Stimulated activated CD8-positive, alpha-beta memory T cell treated with anti-CD3 and anti-CD28 coated beads, Interleukin-15, amount 100 ng/mL, for 48 hours (primary cell): Measurements from ENCODE around the gene BPI.
"Not testable (repeated sequence)": the region's sequence is repeated elsewhere in the genome, so short reads cannot be mapped to it uniquely, and the experiment has no call there.

Experiments used
- DNase-seq, 2 donors: peaks; one replicate each; pipeline ENCODE4 v3.0.0-alpha.2; 2020; ENCODE audit warnings: low read depth in 2 of 2

The BPI gene

GRCh38 chr20:38363004-38363747 is 59.2 kb downstream of the BPI start:
- no peak for DNase-seq

- no peak for DNase-seq
These were observed 65.4 kb downstream of the BPI start for GRCh38 chr20:38369389-38369788.

DNA sequence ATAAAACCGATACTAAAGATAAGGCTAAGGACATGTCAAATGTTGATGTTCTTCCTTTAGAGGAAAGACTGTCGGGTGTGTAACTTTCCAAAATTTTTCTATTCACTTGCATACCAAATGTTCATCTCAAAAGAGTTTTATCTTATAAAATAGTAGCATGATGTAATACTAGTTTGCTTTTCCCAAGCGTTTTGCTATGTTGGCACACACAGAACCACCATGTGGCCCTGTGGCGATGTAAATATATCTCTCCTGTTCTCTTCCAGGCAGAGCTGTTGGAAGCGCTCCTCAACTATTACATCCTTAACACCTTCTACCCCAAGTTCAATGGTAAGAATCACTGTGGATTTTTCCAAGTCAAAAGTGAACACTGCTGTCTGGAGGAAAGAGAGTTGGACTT is 68.8 kb downstream of the BPI start:
- no peak for DNase-seq

- no peak for DNase-seq
These were observed 69.4 kb downstream of the BPI start for GRCh38 chr20:38373231-38373867.

DNA sequence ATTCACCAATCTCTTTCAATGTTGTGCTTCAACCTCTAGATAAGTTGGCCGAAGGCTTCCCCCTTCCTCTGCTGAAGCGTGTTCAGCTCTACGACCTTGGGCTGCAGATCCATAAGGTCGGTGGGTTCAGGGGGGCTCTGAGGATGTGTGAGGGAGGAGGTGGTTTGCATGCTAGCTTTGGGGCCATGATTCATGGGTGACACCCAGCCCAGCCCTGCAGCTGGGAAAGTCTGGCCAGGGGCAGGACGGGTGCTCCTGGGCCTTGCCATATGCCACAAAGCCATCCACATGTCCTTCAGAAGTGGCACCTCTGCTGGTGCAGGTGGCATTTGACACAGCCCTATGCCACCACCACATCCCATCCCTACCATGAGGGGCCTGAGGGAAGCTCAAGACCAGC is 69.9 kb downstream of the BPI start:
- no peak for DNase-seq

- DNase-seq: no peak
These were observed 73.2 kb downstream of the BPI start for GRCh38 chr20:38377039-38377685.

- not testable (repeated sequence) for DNase-seq
These were observed 73.9 kb downstream of the BPI start for GRCh38 chr20:38377838-38378237.

- DNase-seq: no peak
These were observed 79.2 kb downstream of the BPI start for GRCh38 chr20:38383147-38383546.

DNA sequence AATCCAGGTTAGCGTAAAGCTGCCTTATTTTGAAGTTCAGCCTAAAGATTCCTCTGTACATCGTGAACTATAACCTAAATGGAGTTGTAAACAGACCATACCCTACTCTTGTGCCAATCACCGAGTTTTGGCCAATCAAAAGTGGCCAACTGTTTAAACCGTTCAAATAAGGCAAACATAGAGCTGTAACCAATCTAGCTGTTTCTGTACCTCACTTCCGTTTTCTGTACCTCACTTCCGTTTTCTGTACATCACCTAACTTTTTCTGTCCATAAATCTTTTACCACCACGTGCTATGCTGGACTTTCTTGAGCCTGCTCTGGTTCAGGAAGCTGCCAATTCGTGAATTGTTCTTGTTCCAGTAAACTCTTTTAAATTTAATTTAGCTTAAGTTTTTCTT is 82.0 kb downstream of the BPI start:
- no peak for DNase-seq

DNA sequence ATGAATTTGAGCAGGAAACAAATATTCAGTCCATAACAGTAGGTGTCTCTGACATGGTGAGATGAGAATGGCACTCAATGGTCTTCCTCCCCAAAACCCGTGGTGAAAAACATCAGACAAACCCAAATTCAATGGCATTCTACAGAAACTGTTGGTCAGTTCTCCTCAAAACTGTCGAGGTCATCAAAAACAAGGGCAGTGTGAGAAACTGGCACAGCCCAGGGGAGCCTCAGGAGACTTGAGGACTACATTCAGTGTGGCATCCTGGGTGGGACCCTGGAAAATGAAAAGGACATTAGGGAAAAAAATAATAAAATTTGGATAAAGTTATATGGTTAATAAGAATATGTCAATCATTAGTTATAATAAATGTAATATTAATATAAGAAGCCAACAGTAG is 82.9 kb downstream of the BPI start:
- no peak for DNase-seq
